H1 (cell line): Measurements from ENCODE around the gene CNST. TPM values are rescaled to one million over a fixed set of nuclear protein-coding genes. Genes with fewer than 3 reads are reported as not detected.

ENCODE experiments used
- ASH2L ChIP-seq: fragments of 200-600, 300-600 bp; sonication (generic); IDR thresholded peaks from one replicate; pipeline ENCODE4 v1.7.1; 2017; ENCODE audit warnings: low read length
- ATF3 ChIP-seq: IDR thresholded peaks from 2 replicates; pipeline ENCODE4 v1.6.1; 2011; ENCODE audit warnings: low read depth, mild to moderate bottlenecking, low read length; ENCODE audit not compliant: insufficient read depth
- BCL11A ChIP-seq, 2 experiments: IDR thresholded peaks; one replicate each; pipeline ENCODE4 v1.6.1; 2011; ENCODE audit warnings: low read depth in 2 of 2, low read length in 2 of 2, mild to moderate bottlenecking in 2 of 2
- CBX8 ChIP-seq: fragments of 300-800, 300-1000 bp; sonication (generic); IDR thresholded peaks from 2 replicates; pipeline ENCODE4 v1.7.1; 2016; ENCODE audit warnings: low read depth, low read length, borderline replicate concordance
- CHD2 ChIP-seq: IDR thresholded peaks from 2 replicates; pipeline ENCODE4 v1.6.1; 2012; ENCODE audit warnings: low read length, improper control_type of control experiment
- CREB1 ChIP-seq: IDR thresholded peaks from 2 replicates; pipeline ENCODE4 v1.6.1; 2012; ENCODE audit warnings: inconsistent platforms
- HDAC6 ChIP-seq: IDR thresholded peaks from one replicate; pipeline ENCODE4 v1.7.1; 2012; ENCODE audit warnings: low read depth, mild to moderate bottlenecking, inconsistent platforms, low read length, moderate library complexity
- JUN ChIP-seq: IDR thresholded peaks from 2 replicates; pipeline ENCODE4 v1.6.1; 2011; ENCODE audit warnings: low read depth, mild to moderate bottlenecking, improper control_type of control experiment, low read length
- JUND ChIP-seq: IDR thresholded peaks from 2 replicates; pipeline ENCODE4 v1.6.1; 2011; ENCODE audit warnings: mild to moderate bottlenecking, improper control_type of control experiment, low read length
- NRF1 ChIP-seq: IDR thresholded peaks from 2 replicates; pipeline ENCODE4 v1.6.1; 2011; ENCODE audit warnings: mild to moderate bottlenecking, low read depth, low read length, improper control_type of control experiment
- PHF8 ChIP-seq: fragments of 200-600 bp; sonication (generic); conservative IDR thresholded peaks from 2 replicates; pipeline ENCODE4 v1.7.1; 2012; ENCODE audit warnings: low read depth, mild to moderate bottlenecking, inconsistent platforms, low read length, moderate library complexity
- POLR2A ChIP-seq, 2 experiments: IDR thresholded peaks; 1 replicate in 1 of 2; 2 replicates in 1 of 2; pipeline ENCODE4 v1.6.1; 2011; ENCODE audit warnings: low read depth in 2 of 2, low read length in 2 of 2, mild to moderate bottlenecking in 2 of 2; ENCODE audit errors: control extremely low read depth in 1 of 2
- POU5F1 ChIP-seq: IDR thresholded peaks from 2 replicates; pipeline ENCODE4 v1.6.1; 2011; ENCODE audit warnings: low read depth, mild to moderate bottlenecking, low read length, moderate library complexity
- RBBP5 ChIP-seq: IDR thresholded peaks from 2 replicates; pipeline ENCODE4 v1.7.1; 2012; ENCODE audit warnings: low read depth, mild to moderate bottlenecking, inconsistent platforms, low read length, moderate library complexity, borderline replicate concordance
- RXRA ChIP-seq: IDR thresholded peaks from 2 replicates; pipeline ENCODE4 v1.6.1; 2011; ENCODE audit warnings: low read depth, mild to moderate bottlenecking, low read length, moderate library complexity; ENCODE audit not compliant: insufficient read depth
- TAF7 ChIP-seq: optimal IDR thresholded peaks from 2 replicates; pipeline ENCODE3; 2011; ENCODE audit warnings: low read depth, mild to moderate bottlenecking, inconsistent platforms, low read length, moderate library complexity, borderline replicate concordance
- TCF12 ChIP-seq: IDR thresholded peaks from 2 replicates; pipeline ENCODE4 v1.6.1; 2011; ENCODE audit warnings: low read depth, mild to moderate bottlenecking, low read length
- polyA plus RNA-seq, 7 experiments: library from polyadenylated mRNA; depleted of rRNA in 3 of 7; stranded (reverse) in 5 of 7; unstranded in 2 of 7; fragments of >200 nt in 5 of 7; fragments of 200-250 nt in 2 of 7; gene quantifications; 1 replicate in 5 of 7; 2 replicates in 1 of 7; 4 replicates in 1 of 7; pipeline versions ENCODE4 v1.2.1 to v1.2.3, GENCODE V29; 2011 to 2013; ENCODE audit warnings: missing spikeins in 2 of 7, mixed read lengths in 2 of 7
- total RNA-seq: library from RNA; stranded (reverse); fragmentation: NEBNext Ultra II Directional; extraction: Animal tissue kit (Norgen Biotek cat#: 25700); gene quantifications from 2 replicates; pipeline ENCODE4 v1.2.1, GENCODE V29; 2021

CNST gene
- total and polyA plus RNA-seq, 2 of the 8 experiments (the other 6 are each of a cell fraction or from before 2014, with no cell fraction given), result 5.3 to 21.3 TPM

DNA sequence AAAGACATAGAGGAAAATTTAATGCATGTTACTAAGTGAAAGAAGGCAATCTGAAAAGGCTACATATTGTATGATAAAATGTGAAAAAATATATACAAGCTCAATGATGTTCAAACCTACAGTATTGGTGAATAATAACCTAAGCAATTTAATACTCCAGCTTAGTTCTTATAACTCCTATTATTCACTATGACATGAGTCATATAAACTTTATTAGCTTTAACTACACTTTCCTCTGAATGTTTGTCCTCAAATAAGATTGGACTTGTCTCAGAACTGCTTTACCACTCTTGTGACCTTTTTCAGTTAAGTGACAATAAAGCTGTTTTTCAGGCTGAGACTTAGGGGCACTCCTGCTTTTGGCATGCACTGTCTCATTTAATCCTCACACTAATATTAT lies 50.9 kb downstream of the CNST start (continued):
- no peak for TF ChIP-seq POU5F1
- TF ChIP-seq TAF7, result no peak
- TF ChIP-seq HDAC6, result no peak
- TF ChIP-seq ASH2L, result no peak
- no peak for TF ChIP-seq POLR2A (IDR thresholded peaks at IDR 0.05; ENCODE audit: control extremely low read depth in 1 of 2, low read depth in 2 of 2, low read length in 2 of 2)
- TF ChIP-seq ATF3, result no peak
- no peak for TF ChIP-seq TCF12
- no peak for TF ChIP-seq RXRA
- no peak for TF ChIP-seq PHF8
- no peak for TF ChIP-seq CREB1
- no peak for TF ChIP-seq CHD2
- no peak for TF ChIP-seq JUND
- TF ChIP-seq JUN, result no peak
- TF ChIP-seq CBX8, result no peak
- TF ChIP-seq RBBP5, result no peak
- TF ChIP-seq NRF1, result no peak
- TF ChIP-seq BCL11A (IDR thresholded peaks at IDR 0.05; ENCODE audit: low read depth in 2 of 2, low read length in 2 of 2), result no peak
